ENCODE measurements around the gene GUCY1A1.

GRCh38 chr4:155781249-155781831 is 114.7 kb downstream of the GUCY1A1 start:
- TF ChIP-seq RAD21 (conservative IDR thresholded peaks at IDR 0.05) (no peak), CTCF (IDR thresholded peaks at IDR 0.05; ENCODE audit: poor library complexity, severe bottlenecking) (no peak), EZH2 (IDR thresholded peaks at IDR 0.05; ENCODE audit: borderline replicate concordance, insufficient read depth, low read length, poor library complexity, severe bottlenecking) (no peak), POLR2AphosphoS5 (IDR thresholded peaks at IDR 0.05) (no peak)
- TF ChIP-seq, protein P1, sequence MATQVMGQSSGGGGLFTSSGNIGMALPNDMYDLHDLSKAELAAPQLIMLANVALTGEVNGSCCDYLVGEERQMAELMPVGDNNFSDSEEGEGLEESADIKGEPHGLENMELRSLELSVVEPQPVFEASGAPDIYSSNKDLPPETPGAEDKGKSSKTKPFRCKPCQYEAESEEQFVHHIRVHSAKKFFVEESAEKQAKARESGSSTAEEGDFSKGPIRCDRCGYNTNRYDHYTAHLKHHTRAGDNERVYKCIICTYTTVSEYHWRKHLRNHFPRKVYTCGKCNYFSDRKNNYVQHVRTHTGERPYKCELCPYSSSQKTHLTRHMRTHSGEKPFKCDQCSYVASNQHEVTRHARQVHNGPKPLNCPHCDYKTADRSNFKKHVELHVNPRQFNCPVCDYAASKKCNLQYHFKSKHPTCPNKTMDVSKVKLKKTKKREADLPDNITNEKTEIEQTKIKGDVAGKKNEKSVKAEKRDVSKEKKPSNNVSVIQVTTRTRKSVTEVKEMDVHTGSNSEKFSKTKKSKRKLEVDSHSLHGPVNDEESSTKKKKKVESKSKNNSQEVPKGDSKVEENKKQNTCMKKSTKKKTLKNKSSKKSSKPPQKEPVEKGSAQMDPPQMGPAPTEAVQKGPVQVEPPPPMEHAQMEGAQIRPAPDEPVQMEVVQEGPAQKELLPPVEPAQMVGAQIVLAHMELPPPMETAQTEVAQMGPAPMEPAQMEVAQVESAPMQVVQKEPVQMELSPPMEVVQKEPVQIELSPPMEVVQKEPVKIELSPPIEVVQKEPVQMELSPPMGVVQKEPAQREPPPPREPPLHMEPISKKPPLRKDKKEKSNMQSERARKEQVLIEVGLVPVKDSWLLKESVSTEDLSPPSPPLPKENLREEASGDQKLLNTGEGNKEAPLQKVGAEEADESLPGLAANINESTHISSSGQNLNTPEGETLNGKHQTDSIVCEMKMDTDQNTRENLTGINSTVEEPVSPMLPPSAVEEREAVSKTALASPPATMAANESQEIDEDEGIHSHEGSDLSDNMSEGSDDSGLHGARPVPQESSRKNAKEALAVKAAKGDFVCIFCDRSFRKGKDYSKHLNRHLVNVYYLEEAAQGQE (IDR thresholded peaks at IDR 0.05; ENCODE audit: borderline replicate concordance), result no peak

Data from neural cell (in vitro differentiated cells).